Measurements from ENCODE around the gene CATSPER1. TPM values are rescaled to one million over a fixed set of nuclear protein-coding genes. Genes with fewer than 3 reads are reported as not detected.
"Not testable (repeated sequence)": the region's sequence is repeated elsewhere in the genome, so short reads cannot be mapped to it uniquely, and the experiment has no call there.

Gene CATSPER1
- total RNA-seq, 1 donor from 2014 or later: not detected

DNA sequence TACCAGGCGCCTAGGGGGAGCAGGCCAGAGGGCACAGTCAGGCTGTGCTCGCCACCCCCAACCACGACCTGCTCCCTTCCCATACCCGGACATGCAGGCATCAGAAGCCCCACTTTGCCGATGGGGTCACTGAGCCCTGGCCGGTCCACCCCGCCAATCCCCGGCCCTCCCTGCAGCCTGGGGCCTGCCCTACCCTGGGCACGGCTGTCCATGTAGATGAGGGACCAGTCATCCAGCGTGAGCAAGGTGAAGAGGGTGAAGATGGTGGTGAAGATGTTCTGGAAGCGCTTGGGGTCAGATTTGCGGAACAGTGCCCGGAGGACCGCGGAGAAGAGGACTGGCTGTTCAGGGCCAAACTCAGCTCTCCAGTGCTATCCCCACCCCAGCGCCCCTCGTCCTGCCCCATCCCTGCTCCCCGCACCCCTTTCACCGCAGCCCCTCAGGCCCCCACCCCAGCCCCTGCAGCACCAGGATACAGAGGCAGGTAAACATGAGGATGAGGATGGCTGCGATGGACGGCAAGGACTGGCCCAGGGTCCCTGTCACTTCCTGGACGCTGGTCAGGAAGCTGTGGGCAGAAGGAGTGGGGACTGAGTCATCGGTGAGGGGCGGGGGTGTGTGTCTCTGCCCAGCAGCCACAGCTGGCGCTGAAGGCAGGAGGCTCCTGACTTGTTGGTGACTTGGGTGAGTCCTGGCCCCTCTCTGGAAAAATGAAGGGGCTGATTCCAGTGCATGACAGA is 5.5 kb downstream of the CATSPER1 start:
- peak; percentile 55 for ATAC-seq

DNA sequence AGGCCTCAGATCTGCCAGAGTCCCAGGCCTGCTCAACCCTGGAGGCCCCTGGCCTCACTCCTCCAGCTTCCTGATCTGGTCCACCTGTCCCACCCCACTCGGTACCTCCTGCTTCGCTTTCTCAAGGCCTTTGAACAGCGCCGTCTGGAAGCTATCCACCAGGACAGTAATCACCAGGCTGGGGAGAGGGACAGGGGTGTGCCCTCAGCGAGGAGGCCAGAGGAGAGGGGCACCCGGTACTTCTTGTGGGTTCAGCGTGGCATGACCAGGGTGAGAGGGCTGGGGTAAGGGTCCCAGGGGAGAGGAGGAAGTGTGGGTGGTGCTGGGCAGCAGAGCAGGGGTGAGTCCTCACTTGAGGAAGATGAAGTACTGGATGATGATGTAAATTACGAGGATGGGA is 6.1 kb downstream of the CATSPER1 start:
- ATAC-seq: no peak

DNA sequence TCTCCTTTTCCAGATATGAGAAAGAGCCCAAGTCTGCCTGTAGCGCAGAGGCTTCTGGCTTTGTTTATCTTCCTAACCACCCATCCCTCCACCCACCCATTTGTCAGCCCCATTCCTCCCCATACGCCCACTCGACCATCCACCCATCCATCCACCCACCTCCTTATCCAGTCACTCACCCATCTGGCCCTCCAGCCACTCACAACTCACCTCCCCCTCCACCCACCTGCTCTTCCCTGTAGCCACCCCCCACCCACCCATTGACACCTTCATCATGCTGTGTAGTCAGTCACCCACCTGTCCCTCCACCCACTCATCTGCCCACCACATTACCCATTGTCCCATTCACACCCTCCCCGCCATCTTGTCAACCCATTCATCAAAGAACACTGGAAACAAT is 9.0 kb downstream of the CATSPER1 start:
- no peak for ATAC-seq

DNA sequence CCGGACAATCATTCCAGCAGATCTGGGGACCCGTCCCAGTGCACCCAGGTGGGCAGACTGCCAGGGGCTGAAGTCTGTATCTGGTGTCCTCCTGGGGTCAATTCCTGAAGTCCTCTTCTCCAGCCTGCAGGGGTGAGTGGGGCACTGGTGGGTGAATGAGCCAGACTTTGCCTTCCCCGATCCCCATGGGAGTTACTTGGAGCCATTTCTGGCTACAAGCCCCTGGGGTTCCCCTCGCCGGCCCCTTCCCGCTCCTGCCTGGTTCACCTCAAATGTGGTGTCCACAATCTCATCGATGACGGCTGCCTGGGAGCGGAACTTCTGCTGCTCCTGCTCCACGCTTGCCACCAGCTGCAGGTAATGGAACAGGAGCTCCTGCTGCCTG is 9.5 kb downstream of the CATSPER1 start:
- no peak for ATAC-seq

DNA sequence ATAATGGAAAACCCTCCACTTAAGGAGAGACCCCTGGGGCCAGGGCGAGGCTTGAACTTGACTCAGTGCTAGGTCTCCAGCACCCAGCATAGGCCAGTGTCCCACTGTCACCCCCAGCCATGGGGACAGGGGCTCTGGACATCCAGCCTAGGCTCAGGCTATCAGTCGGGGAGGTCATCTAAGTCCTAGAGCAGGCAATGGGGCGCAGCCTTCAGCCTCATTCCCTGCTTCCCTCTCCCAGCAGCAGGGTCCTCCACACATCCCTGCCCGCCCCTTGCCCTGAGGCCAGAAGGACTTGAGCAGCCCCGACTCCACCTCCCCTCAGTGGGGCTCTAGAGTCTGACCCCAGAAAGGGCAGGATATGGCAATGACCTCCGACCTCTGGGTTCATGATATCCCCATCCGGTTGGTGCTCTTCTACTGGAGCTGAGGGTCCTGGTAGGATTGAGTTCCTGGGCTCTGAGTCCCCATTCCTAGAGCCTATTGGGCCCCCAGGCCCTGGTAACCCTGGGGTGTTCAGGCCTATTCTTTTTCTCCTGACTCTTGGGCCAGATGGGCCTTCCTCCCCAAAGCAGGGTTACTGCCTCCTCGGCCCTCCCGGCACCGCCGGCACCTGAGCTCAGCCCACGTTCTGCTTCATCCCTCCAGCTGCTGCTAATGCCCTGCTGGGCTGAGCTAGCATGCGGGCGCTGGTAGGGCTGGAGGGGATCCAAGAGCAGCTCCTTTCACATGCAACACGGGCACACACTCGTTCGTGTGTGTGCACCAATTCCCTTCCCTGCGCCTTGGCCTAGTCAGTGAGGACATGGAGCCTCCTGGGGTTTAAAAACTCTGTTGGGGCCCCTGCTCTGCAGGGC is 10.1 kb downstream of the CATSPER1 start:
- ATAC-seq: no peak

DNA sequence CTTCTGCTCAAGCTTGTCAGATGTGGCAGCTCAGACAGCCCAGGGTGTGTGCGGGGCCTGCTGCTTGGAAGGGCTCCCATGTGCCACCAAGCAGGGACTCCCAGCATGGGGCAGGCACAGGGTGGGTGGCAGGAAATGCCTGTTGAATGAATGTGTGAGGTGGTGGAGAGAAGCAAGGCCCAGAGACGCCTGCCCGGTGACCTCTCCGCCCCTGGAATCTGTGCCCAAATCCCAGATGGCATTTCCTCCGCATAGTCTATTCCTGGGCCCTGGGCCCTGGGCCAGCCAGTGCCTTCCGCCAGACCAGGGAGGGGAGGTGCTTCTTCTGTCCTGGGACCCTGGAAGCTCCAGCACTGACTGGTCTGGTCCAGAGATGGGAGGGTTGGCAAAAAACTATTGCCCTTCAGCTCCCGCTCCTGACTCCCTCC is 10.8 kb downstream of the CATSPER1 start:
- no peak for ATAC-seq

DNA sequence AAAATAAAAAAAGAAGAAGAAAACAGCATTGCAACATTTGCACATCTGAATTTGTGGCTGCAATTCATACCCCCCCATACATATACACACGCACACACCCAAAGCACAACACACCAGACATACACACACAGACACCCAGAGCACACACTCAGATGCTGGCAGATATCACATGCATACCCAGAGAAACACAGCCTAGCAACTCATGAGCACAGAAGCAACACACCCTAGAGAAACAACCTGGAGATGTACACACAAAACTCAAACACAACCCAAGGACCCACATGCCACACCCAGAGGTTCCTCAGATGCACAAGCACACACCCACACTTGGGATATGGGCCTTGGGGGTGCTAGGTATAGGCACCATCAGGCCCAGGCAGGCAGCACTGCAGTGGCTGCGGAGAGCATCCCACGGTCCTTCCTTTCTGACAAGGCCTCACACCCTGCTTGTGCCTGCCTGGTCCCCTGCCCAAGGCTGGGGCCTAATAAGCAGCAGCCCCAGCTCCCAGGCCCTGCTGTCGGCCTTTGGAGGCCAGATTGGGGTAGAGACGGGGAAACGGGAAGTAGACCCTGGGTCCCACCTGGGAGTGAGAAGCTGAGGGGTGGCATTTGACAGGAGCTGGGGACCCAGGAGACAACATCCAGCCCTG is 11.3 kb downstream of the CATSPER1 start:
- ATAC-seq: no peak

DNA sequence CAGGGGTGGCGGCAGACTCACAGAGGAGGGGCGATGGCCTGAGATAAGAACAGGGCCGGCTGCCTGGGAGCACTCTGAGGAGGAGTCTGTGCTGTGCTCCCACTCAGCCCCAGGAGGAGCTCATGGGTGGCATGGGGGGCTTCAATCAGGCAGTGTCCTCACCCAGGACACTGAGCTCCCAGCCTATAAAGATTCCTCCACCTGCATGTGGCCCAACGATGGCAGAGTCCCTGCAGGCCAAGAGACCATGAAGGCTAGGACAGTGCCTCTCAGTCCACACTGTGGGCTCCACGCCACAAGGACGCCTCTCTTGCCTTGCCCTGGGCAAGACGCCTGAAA is 12.5 kb downstream of the CATSPER1 start:
- no peak for ATAC-seq

DNA sequence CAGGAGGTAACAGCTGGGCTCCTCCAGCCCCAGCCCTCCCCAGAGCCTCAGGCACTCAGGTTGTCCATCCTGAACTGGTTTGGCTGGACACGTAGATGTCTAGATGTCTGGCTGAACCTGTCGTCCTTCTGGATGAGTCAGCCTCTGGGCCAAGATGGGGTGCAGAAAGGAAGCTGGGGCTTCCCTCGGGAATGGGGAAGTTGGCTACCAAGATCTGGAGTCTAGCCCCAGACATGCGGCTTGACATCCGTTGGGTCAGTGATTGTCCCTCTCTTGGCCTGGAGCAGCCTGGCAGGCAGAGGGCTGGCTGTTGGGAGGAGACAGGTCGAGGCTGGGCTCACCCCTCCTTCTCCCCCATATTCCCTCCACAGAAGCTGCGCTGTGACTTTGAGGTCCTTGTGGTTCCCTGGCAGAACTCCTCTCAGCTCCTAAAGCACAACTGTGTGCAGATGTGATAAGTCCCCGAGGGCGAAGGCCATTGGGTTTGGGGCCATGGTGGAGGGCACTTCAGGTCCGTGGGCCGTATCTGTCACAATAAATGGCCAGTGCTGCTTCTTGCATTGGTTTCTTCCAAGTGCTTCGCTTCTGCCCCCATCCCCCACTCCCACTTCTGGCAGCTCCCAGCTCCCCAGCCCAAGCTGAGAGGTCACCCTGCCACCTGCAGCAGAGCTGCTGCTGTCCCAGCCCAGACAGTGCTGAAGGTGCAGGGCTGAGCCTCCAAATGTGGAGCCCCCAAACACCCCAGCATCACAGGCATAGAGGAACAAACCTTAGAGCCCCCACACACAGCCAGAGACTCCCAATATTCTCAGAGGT is 13.1 kb downstream of the CATSPER1 start:
- peak; percentile 69 for ATAC-seq

DNA sequence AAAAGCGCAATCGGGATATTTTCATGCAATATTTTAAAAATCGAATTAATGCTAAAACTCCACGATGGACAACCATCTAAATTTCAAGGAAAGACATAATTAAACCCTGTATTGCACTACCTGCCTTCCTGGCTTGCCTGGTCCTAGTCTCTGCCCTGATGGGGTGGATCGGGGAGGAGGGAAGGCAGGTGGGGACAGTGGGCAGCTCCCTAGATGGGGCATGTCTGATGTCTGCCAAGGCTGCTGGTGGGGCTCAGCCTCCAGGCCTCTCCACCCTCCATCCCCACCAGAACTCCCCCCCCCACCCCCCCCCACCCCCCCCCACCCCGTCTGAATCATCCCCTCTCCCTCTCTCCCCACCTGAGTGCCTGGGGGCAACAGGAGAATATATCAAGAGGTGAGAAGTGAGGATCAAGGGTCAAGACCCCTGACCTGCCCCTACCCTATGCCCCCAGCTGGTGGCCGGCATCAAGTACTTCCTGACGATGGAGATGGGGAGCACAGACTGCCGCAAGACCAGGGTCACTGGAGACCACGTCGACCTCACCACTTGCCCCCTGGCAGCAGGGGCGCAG is 13.8 kb downstream of the CATSPER1 start:
- no peak for ATAC-seq

DNA sequence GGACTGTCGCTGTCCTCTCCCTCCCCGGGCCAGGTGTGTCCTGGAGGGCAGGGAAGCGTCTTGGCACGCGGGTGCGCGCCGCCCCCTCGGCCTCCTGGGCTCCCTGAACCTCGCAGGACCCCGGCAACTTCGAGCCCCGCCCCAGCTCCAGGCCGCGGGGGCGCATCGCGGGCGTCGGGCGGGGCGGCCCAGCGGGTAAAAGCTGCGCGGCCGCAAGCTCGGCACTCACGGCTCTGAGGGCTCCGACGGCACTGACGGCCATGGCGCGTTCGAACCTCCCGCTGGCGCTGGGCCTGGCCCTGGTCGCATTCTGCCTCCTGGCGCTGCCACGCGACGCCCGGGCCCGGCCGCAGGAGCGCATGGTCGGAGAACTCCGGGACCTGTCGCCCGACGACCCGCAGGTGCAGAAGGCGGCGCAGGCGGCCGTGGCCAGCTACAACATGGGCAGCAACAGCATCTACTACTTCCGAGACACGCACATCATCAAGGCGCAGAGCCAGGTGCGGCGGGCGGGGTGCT is 14.4 kb downstream of the CATSPER1 start, which contains the start of gene CST6:
CST6 (plus strand) TSS at position 224 of the 519 bp plus-strand sequence; CDS start at position 261, 37 bp downstream.
- peak; percentile 5 for ATAC-seq

DNA sequence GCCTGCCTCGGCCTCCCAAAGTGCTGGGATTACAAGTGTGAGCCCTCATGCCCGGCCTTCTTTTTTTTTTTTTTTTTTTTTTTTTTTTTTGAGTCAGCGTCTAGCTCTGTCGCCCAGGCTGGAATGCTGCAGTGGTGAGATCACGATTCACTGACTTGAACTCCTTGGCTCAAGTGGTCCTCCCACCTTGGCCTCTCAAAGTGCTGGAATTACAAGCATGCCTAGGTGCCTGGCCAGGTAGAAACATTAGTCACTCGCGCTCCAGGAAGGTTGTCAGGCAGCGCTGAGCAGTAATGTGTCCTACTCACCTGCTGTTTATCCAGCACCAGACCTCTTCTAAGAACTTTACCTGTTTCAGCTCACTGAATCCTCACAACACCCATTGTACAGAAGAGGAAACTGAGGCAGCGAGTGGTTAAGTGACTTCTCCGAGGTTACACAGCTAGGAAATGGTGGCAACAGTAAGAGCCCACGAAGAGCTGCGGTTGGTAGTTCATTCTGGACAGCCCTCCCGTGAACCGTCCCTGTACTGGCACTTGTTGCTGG is 15.0 kb downstream of the CATSPER1 start:
- ATAC-seq: peak; percentile 73

DNA sequence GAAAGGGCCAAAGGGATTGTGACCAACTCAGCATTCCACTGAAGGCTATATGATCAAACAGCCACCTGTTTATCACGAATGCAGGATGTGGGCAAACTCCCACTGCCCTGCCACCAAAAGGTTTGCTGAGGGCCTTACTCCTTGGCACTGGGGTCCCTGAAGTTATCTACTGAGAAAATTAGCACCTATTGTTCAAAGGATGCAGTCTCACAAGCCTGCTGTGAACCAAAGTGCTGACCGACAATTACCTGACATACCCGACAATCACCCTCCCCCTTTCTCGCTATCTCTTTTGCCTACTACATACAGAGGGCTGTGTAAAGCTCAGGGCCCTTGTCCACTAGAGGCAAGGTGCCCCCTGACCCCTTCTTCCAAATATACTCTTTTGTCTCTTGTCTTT is 16.2 kb downstream of the CATSPER1 start:
- ATAC-seq: not testable (repeated sequence)

DNA sequence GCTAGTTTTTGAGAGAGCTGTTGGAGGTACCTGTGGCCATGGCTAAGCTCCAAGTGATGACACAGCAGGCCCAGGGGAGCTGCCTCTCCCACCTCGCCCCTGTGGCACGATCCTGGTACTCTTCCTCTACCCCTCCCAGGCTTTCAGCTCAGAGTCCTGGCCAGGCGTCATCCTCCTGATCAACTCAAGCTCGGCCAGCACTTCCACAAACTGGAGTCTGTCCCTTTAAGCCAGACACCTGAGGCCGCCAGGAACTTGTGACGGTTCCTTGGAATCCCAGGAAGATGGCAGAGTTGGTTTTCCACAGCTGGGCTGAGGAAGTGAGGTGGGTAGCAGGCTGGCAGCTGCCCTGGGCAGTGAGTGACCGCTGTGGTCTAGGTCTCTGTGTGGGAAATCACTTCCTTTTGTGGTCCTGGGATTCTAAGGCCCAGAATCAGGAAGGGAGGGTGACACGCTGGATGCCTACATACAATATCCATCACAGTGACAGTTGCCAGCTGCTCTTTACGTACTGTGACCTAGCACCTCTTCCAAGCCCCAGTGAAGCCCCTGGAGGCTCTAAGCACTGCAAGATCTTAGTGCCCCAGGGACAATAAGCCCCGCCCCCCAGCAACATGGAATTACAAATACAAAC is 17.7 kb downstream of the CATSPER1 start:
- peak; percentile 61 for ATAC-seq

DNA sequence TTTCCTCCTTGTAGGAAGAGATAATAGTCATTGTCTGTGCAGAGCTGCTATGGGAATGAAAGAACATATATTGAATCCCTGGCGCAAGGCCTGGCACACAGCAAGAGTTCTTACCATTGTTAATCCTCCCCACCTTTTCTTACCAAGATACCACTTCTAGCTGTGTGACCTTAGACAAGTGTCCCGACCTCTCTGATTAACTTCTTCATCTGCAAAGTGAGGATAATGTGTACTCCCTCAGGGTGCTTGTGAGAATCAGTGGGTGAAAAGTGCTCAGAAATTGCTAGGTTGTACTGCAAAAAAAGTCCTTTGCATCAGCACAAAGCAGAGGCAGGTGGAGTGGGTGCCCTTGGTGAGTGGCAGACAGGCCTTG is 18.2 kb downstream of the CATSPER1 start:
- no peak for ATAC-seq

DNA sequence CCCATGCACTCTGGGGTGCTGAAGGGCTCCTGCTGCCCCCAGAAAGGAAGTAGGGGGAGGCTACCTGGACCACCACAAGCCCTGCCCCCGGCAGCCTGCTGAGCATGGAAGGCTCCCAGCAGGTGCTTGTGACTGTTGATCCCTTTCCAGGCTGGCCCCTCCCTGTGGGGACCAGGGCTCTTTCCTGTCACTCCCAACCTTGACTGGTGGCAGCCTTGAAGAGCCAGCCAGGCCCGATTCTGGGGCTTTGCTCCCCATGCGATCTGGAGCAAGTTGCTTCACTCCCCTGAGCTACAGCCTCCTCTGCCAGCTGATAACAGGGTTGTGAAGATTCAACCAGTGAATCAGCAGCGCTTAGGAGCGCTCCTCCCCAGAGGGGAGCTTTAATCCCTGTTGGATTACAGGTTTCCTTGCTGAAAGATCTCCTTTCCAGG is 19.1 kb downstream of the CATSPER1 start:
- no peak for ATAC-seq

DNA sequence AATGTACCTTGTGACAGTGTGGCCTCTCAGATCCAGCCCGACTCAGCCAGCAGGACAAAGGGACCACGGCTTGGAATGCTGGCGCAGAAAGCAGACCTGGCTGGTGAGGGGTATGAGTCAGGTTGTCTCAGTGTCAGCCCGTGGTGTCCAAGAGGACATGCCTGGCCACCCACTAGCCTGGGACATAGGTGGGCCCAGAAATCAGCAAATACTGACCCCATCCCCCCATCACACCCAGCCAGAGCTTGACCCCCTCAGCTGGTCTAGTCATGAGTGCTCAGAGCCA is 19.4 kb downstream of the CATSPER1 start:
- no peak for ATAC-seq

DNA sequence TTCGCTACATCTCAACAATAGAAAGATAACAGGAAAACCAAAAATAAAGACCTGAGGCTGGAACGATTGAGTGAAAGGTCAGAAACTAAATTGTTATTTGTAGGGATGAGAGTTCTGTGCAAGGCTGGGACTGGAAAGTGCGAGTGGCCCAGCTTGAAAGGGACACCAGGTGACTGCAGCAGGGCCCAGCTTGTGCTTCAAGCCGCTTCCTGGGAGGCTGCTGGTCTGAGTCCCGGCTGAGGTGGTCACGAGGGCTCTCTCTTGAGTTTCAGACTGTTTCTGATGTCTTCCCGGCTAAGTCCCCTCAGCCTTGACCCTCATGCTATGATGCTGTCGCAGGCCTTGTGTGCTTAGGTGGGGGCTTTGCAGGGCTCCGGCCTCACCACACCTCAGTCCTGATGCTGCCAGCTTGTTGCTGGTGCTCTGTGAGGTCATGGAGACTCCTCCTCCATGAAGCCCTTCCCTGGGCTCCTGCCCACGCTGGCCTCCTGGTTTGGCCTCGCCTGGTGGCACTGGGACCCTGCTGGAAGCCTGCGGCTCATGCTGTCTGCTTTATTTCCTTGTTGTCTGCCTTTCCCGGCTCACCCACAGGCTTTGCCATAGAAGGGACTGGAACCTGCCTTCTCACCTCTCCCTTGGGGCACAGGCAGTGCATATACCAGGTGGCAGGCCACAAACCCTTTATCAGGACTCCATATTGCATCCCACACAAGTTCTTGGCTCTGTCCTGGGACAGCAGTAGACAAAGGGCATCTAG is 20.0 kb downstream of the CATSPER1 start:
- ATAC-seq: no peak

DNA sequence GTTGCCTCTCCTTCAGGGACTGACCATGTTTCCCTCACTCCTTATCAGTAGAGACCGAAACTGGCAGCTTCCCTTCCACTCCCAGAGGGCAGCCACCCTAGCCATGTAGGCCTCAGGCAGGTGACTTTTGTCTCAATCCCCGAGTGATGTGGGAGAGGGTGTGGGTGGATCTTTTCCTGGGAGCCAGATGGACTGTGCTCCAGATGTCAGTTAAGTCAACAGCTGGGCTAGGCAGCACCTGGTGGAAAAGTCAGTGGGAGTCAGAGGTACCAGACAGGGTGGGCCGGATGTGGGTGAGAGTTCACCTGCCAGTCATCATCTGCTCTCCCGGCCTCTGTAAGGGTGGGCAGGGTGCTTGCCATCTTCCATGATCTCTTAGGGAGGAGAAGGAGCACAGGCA is 22.1 kb downstream of the CATSPER1 start:
- no peak for ATAC-seq

DNA sequence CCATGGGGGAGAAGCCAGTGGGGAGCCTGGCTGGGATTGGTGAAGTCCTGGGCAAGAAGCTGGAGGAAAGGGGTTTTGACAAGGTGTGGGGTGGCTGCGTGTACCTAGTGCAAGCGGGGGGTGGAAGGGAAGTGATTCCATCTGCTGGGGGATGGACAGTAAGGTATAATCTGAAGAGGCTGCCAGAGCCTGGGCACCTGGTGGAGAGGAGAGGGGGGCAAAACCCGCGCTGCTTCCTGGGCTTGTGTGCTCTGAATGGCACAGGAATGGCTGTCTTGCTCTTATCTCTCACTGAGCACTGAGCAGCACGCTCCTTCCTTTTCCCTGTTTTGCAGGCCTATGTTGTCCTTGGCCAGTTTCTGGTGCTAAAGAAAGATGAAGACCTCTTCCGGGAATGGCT is 23.0 kb downstream of the CATSPER1 start:
- no peak for ATAC-seq

Data from esophagus mucosa (tissue), 1 donor.